ENCODE measurements around the gene POU2AF1. TPM values are rescaled to one million over a fixed set of nuclear protein-coding genes. Genes with fewer than 3 reads are reported as not detected.

Gene POU2AF1
- total RNA-seq, 1 experiment from 2014 or later, result not detected

GRCh38 chr11:111329306-111330204 is 49.5 kb downstream of the POU2AF1 start:
- H3K36me3 Mint-ChIP-seq (ENCODE audit: insufficient read depth, unreplicated experiment), result no peaks in the 10 kb centered on the region
- no peaks in the 10 kb centered on the region for H3K27me3 Mint-ChIP-seq (ENCODE audit: unreplicated experiment)
- H3K27ac Mint-ChIP-seq (ENCODE audit: unreplicated experiment), result no peak overlapping the region
- no peak for TF ChIP-seq CTCF (IDR thresholded peaks at IDR 0.05; ENCODE audit: unreplicated experiment)
- DNase-seq, result no peak
- H3K4me1 Mint-ChIP-seq (ENCODE audit: low read depth, unreplicated experiment), result peaks cover 22% of the 10 kb centered on the region
- H3K9me3 Mint-ChIP-seq (ENCODE audit: low read depth, unreplicated experiment), result no peaks in the 10 kb centered on the region
- CTCF ChIA-PET, result no interaction called here
- no peak overlapping the region for H3K4me3 Mint-ChIP-seq (ENCODE audit: low read depth, unreplicated experiment)
- no TSS peak for BruUV-seq (replicated peaks)
- intact Hi-C loops (cut with micrococcal nuclease; ENCODE audit: unreplicated experiment), result no loop called here

- intact Hi-C loops (cut with micrococcal nuclease; ENCODE audit: unreplicated experiment), result no loop called here
- DNase-seq, result peak; percentile 65
- H3K27ac Mint-ChIP-seq (ENCODE audit: unreplicated experiment), result no peak overlapping the region
- H3K4me3 Mint-ChIP-seq (ENCODE audit: low read depth, unreplicated experiment), result no peak overlapping the region
- no peaks in the 10 kb centered on the region for H3K27me3 Mint-ChIP-seq (ENCODE audit: unreplicated experiment)
- no peak for TF ChIP-seq CTCF (IDR thresholded peaks at IDR 0.05; ENCODE audit: unreplicated experiment)
- H3K9me3 Mint-ChIP-seq (ENCODE audit: low read depth, unreplicated experiment), result no peaks in the 10 kb centered on the region
- CTCF ChIA-PET, result interaction anchor here (1.0 kb wide), 1 partner anchor 46 kb away, joined by 3 read pairs; no protein-coding TSS in a partner anchor
- BruUV-seq (replicated peaks), result no TSS peak
- peaks cover 8% of the 10 kb centered on the region for H3K4me1 Mint-ChIP-seq (ENCODE audit: low read depth, unreplicated experiment)
- no peaks in the 10 kb centered on the region for H3K36me3 Mint-ChIP-seq (ENCODE audit: insufficient read depth, unreplicated experiment)
Observed at GRCh38 chr11:111327908-111328624, 51.0 kb downstream of the POU2AF1 start.

- CTCF ChIA-PET, result interaction anchor here (0.8 to 1.0 kb wide), 3 partner anchors 9 to 47 kb away, joined by 3 read pairs; no protein-coding TSS in a partner anchor
- TF ChIP-seq CTCF (IDR thresholded peaks at IDR 0.05; ENCODE audit: unreplicated experiment), result no peak
- no peaks in the 10 kb centered on the region for H3K36me3 Mint-ChIP-seq (ENCODE audit: insufficient read depth, unreplicated experiment)
- intact Hi-C loops (cut with micrococcal nuclease; ENCODE audit: unreplicated experiment), result no loop called here
- no TSS peak for BruUV-seq (replicated peaks)
- H3K4me1 Mint-ChIP-seq (ENCODE audit: low read depth, unreplicated experiment), result no peaks in the 10 kb centered on the region
- DNase-seq, result no peak
- H3K4me3 Mint-ChIP-seq (ENCODE audit: low read depth, unreplicated experiment), result no peak overlapping the region
- H3K27me3 Mint-ChIP-seq (ENCODE audit: unreplicated experiment), result no peaks in the 10 kb centered on the region
- no peaks in the 10 kb centered on the region for H3K9me3 Mint-ChIP-seq (ENCODE audit: low read depth, unreplicated experiment)
- no peak overlapping the region for H3K27ac Mint-ChIP-seq (ENCODE audit: unreplicated experiment)
Observed at GRCh38 chr11:111326824-111327223, 52.3 kb downstream of the POU2AF1 start.

GRCh38 chr11:111325259-111325658 is 53.8 kb downstream of the POU2AF1 start:
- no peak overlapping the region for H3K27ac Mint-ChIP-seq (ENCODE audit: unreplicated experiment)
- H3K27me3 Mint-ChIP-seq (ENCODE audit: unreplicated experiment), result no peaks in the 10 kb centered on the region
- intact Hi-C loops (cut with micrococcal nuclease; ENCODE audit: unreplicated experiment), result no loop called here
- DNase-seq, result no peak
- no peaks in the 10 kb centered on the region for H3K4me1 Mint-ChIP-seq (ENCODE audit: low read depth, unreplicated experiment)
- H3K36me3 Mint-ChIP-seq (ENCODE audit: insufficient read depth, unreplicated experiment), result no peaks in the 10 kb centered on the region
- no peak overlapping the region for H3K4me3 Mint-ChIP-seq (ENCODE audit: low read depth, unreplicated experiment)
- H3K9me3 Mint-ChIP-seq (ENCODE audit: low read depth, unreplicated experiment), result no peaks in the 10 kb centered on the region
- TF ChIP-seq CTCF (IDR thresholded peaks at IDR 0.05; ENCODE audit: unreplicated experiment), result no peak
- BruUV-seq (replicated peaks), result no TSS peak
- CTCF ChIA-PET, result no interaction called here
